HG02798 (cell line): ENCODE measurements around the gene BCL2L13.

Source experiments
- ATAC-seq: cut with Tn5 transposase; IDR thresholded peaks from one replicate; pipeline ENCODE4 v1.9.1; 2021; ENCODE audit warnings: mild to moderate bottlenecking; ENCODE audit not compliant: unreplicated experiment, poor library complexity

The BCL2L13 gene

GRCh38 chr22:17638432-17639246, at the start of gene BCL2L13:
Gene BCL2L13, plus strand, starts transcription at chr22:17638757. Its CDS starts 16,955 bp downstream, at chr22:17655712.
- ATAC-seq = peak; percentile 94

GRCh38 chr22:17589810-17590375, 48.7 kb upstream of the BCL2L13 start:
- no peak for ATAC-seq

GRCh38 chr22:17590586-17590985, 48.0 kb upstream of the BCL2L13 start:
- no peak for ATAC-seq

GRCh38 chr22:17592201-17592600, 46.4 kb upstream of the BCL2L13 start:
- ATAC-seq = no peak

- ATAC-seq = no peak
These were observed 42.3 kb upstream of the BCL2L13 start for GRCh38 chr22:17596226-17596625.

GRCh38 chr22:17597217-17597616, 41.3 kb upstream of the BCL2L13 start:
- no peak for ATAC-seq

- ATAC-seq = no peak
These were observed 40.2 kb upstream of the BCL2L13 start for GRCh38 chr22:17598318-17598717.

- no peak for ATAC-seq
These were observed 37.5 kb upstream of the BCL2L13 start for GRCh38 chr22:17601031-17601430.

- ATAC-seq = no peak
These were observed 34.9 kb upstream of the BCL2L13 start for GRCh38 chr22:17603668-17604067.

GRCh38 chr22:17606496-17606895, 32.1 kb upstream of the BCL2L13 start:
- no peak for ATAC-seq

- ATAC-seq = no peak
These were observed 30.6 kb upstream of the BCL2L13 start for GRCh38 chr22:17607891-17608521.

- no peak for ATAC-seq
These were observed 26.5 kb upstream of the BCL2L13 start for GRCh38 chr22:17612057-17612456.

GRCh38 chr22:17613280-17613679, 25.3 kb upstream of the BCL2L13 start:
- no peak for ATAC-seq

- ATAC-seq = no peak
These were observed 10.6 kb upstream of the BCL2L13 start for GRCh38 chr22:17627961-17628405.

- ATAC-seq = peak; percentile 100
These were observed 10.0 kb upstream of the BCL2L13 start, which contains the start of gene ATP6V1E1 for GRCh38 chr22:17628406-17629172. Gene ATP6V1E1, minus strand, starts transcription at chr22:17628749. Its CDS starts 114 bp downstream, at chr22:17628635.

GRCh38 chr22:17629173-17629489, 9.4 kb upstream of the BCL2L13 start:
- no peak for ATAC-seq

GRCh38 chr22:17629641-17630040, 8.9 kb upstream of the BCL2L13 start:
- ATAC-seq = no peak

GRCh38 chr22:17631076-17631565, 7.4 kb upstream of the BCL2L13 start:
- no peak for ATAC-seq

GRCh38 chr22:17633217-17633997, 5.2 kb upstream of the BCL2L13 start:
- ATAC-seq = no peak

- no peak for ATAC-seq
These were observed 4.6 kb upstream of the BCL2L13 start for GRCh38 chr22:17633998-17634323.
